Effector memory CD8-positive, alpha-beta T cell (primary cell): ENCODE results near the gene SP100.
"Not testable (repeated sequence)": the region's sequence is repeated elsewhere in the genome, so short reads cannot be mapped to it uniquely, and the experiment has no call there.

Experiments used
- ATAC-seq: fragments of 150-1000 bp; cut with Tn5 transposase; replicated peaks from 2 replicates; pipeline ENCODE4 v1.10.0; 2021; ENCODE audit warnings: mild to moderate bottlenecking, moderate library complexity
- DNase-seq, 3 experiments: peaks; one replicate each; pipeline ENCODE4 v3.0.0; 2021
- H3K27ac Mint-ChIP-seq, 2 donors: one replicate each; pipeline ENCODE4 v1.8.0; 2022; ENCODE audit warnings: mild to moderate bottlenecking in 2 of 2, mixed read lengths in 2 of 2, moderate library complexity in 2 of 2
- H3K27me3 Mint-ChIP-seq, 2 donors: one replicate each; pipeline ENCODE4 v1.8.0; 2022; ENCODE audit warnings: mixed read lengths in 2 of 2
- H3K36me3 Mint-ChIP-seq: one replicate; pipeline ENCODE4 v1.8.0; 2022; ENCODE audit warnings: mild to moderate bottlenecking, moderate library complexity, mixed read lengths; ENCODE audit not compliant: insufficient read depth
- H3K4me1 Mint-ChIP-seq, 2 donors: one replicate each; pipeline ENCODE4 v1.8.0; 2022; ENCODE audit warnings: low read depth in 2 of 2, mixed read lengths in 2 of 2
- H3K4me3 Mint-ChIP-seq, 2 donors: one replicate each; pipeline ENCODE4 v1.8.0; 2022; ENCODE audit warnings: mild to moderate bottlenecking in 2 of 2, mixed read lengths in 2 of 2, moderate library complexity in 2 of 2
- H3K9me3 Mint-ChIP-seq, 2 donors: one replicate each; pipeline ENCODE4 v1.8.0; 2022; ENCODE audit warnings: mixed read lengths in 2 of 2

Gene SP100

DNA sequence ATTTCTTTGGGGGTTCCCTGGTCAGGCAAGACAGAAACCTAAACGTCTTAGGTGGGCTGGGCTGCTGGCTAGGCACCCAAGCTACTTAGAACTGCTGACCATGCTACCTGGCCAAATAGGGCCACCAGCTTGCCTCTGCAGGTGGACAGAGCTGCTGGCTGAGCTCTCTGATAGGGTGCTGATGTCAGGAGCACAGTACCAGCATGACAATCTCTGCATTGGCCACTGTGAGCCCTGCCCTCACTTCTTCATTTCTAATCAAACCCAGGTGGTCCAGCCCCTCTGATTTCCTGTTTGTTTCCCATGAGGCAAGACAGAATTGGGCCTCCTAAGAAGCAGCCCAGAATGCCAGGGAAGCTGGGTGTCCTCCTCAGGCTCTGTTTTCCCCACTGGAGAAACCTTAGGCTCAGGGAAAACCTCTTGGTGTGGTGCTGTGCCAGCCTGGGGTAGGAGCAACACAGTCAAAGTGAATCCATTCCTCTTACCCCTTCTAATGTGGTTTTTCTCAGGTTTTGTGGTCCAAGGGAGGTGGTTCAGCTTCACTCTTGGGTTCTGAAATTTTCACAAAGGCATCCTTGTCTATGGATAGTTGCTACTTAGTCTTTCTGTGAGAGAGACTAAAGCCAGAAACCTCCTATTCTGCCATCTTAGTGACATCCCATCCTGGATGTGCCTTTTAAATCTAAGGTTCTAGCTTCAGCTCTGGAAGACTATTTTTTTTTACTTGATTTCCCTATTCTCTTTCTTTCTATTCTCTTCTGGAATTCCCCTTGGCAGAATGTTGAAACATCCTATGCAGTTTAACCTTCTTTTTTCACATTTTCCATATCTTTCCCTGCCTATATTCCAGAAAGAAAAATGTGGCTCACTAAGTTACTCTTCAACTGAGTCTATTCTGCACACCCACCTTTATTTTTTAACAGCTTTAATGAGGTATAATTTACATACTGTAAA lies 15.2 kb downstream of the SP100 start:
- DNase-seq (no peak), ATAC-seq (peak; percentile 71)
- Mint-ChIP-seq H3K4me1 (peaks cover 39 to 66% of the 10 kb centered on the region in 2 donors), H3K4me3 (peak overlapping the region; percentile 53 to 56), H3K27ac (peak overlapping the region; percentile 68 to 75), H3K9me3 (peaks cover 0 to 2% of the 10 kb centered on the region in 2 donors), H3K36me3 (peaks cover 37% of the 10 kb centered on the region), H3K27me3 (no peaks in the 10 kb centered on the region)

DNA sequence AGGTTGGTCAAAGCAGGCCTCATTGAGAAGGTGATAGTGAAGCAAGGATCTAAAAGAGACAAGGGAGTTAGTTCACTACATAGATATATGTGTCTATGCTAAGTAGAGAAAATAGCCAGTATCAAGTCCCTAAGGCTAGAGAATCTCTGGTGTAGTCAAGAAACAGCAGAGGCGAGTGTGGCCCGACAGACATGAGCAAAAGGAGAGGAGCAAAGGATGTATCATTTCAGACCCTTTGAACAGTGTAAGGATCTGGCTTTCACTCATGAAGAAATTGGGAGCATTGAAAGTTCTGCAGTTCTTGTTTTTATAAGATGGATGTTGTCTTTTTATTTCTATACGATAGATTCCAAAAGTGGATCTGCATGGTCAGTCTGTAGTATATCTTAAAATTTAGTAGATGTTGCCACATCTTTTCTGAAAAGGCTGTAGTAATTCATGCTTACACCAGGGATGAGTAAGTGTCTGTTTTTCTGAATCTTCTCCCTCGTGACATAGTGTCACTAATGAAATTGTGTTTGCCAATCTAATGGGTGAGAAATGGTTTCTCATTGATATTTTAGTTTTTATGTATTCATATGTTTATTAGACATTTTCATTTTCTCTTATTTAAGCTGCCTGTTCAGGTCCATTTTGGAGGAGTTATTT lies 18.8 kb downstream of the SP100 start:
- H3K4me3 Mint-ChIP-seq: peak overlapping the region in 1 of 2 donors; percentile 15
- peak overlapping the region; percentile 7 to 64 for H3K27ac Mint-ChIP-seq
- no peaks in the 10 kb centered on the region for H3K27me3 Mint-ChIP-seq
- peaks cover 41 to 69% of the 10 kb centered on the region in 2 donors for H3K4me1 Mint-ChIP-seq
- DNase-seq (no peak), ATAC-seq (peak; percentile 26)
- H3K9me3 Mint-ChIP-seq: peaks cover 0 to 2% of the 10 kb centered on the region in 2 donors
- H3K36me3 Mint-ChIP-seq: peaks cover 27% of the 10 kb centered on the region

DNA sequence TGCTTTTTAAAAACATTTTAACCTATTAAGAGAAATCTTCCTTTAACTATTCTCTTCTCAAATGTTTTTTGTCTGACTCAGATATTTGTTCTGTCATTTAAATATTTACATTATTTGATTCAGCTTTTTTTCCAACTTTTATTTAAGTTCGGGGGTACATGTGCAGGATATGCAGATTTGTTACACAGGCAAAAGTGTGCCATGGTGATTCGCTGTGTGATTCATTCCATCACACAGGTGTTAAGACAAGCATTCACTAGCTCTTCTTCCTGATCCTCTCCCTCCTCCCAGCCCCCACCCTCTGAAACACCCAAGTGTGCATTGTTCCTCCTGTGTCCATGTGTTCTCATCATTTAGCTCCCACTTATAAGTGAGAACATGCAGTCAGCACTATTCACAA lies 19.4 kb downstream of the SP100 start:
- H3K4me1 Mint-ChIP-seq: peaks cover 37 to 66% of the 10 kb centered on the region in 2 donors
- peak overlapping the region in 1 of 2 donors; percentile 64 for H3K27ac Mint-ChIP-seq
- H3K9me3 Mint-ChIP-seq: peaks cover 0 to 2% of the 10 kb centered on the region in 2 donors
- DNase-seq: no peak
- no peak for ATAC-seq
- peaks cover 22% of the 10 kb centered on the region for H3K36me3 Mint-ChIP-seq
- no peaks in the 10 kb centered on the region for H3K27me3 Mint-ChIP-seq
- no peak overlapping the region for H3K4me3 Mint-ChIP-seq

DNA sequence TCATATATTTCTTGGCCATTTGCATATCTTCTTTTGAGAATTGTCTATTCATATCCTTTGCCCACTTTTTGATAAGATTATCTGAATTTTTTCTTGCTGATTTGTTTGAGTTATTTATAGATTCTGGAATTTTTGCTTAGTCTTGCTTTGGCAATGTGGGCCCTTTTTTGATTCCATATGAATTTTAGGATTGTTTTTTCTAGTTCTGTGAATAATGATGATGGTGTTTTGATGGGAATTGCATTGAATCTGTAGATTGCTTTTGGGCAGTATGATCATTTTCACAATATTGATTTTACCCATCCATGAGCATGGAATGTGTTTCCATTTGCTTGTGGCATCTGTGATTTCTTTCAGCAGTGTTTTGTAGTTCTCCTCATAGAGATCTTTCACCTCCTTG lies 23.1 kb downstream of the SP100 start:
- peak overlapping the region; percentile 56 to 70 for H3K4me3 Mint-ChIP-seq

GRCh38 chr2:230439590-230439989 lies 23.6 kb downstream of the SP100 start:
- Mint-ChIP-seq H3K27ac (peak overlapping the region; percentile 89), H3K4me1 (peaks cover 32 to 59% of the 10 kb centered on the region in 2 donors), H3K9me3 (peaks cover 0 to 2% of the 10 kb centered on the region in 2 donors), H3K27me3 (no peaks in the 10 kb centered on the region), H3K36me3 (peaks cover 47% of the 10 kb centered on the region), H3K4me3 (peak overlapping the region; percentile 56 to 70)
- no peak for ATAC-seq
- no peak for DNase-seq

More for the DNA sequence above, 23.1 kb downstream of the SP100 start:
- H3K9me3 Mint-ChIP-seq, ATAC-seq, DNase-seq, H3K27me3 Mint-ChIP-seq: not testable (repeated sequence)
- Mint-ChIP-seq H3K4me1 (peaks cover 35 to 61% of the 10 kb centered on the region in 2 donors), H3K27ac (peak overlapping the region; percentile 89), H3K36me3 (peaks cover 42% of the 10 kb centered on the region)

GRCh38 chr2:230441227-230441897 lies 25.4 kb downstream of the SP100 start:
- Mint-ChIP-seq H3K27me3 (no peaks in the 10 kb centered on the region), H3K27ac (peak overlapping the region; percentile 21 to 78), H3K4me1 (peaks cover 31 to 47% of the 10 kb centered on the region in 2 donors), H3K36me3 (peaks cover 62% of the 10 kb centered on the region), H3K9me3 (peaks cover 0 to 1% of the 10 kb centered on the region in 2 donors), H3K4me3 (peak overlapping the region; percentile 22 to 56)
- ATAC-seq (peak; percentile 97), DNase-seq (peak; percentile 27 to 45 (median 35))

GRCh38 chr2:230443541-230443940 lies 27.5 kb downstream of the SP100 start:
- Mint-ChIP-seq H3K4me3 (no peak overlapping the region), H3K27ac (peak overlapping the region in 1 of 2 donors; percentile 78), H3K36me3 (peaks cover 71% of the 10 kb centered on the region), H3K27me3 (no peaks in the 10 kb centered on the region), H3K4me1 (peaks cover 46 to 59% of the 10 kb centered on the region in 2 donors), H3K9me3 (no peaks in the 10 kb centered on the region)
- DNase-seq (no peak), ATAC-seq (no peak)

GRCh38 chr2:230444832-230445231 lies 28.8 kb downstream of the SP100 start:
- Mint-ChIP-seq H3K27ac (no peak overlapping the region), H3K4me1 (peaks cover 43 to 52% of the 10 kb centered on the region in 2 donors), H3K36me3 (peaks cover 77% of the 10 kb centered on the region), H3K4me3 (no peak overlapping the region), H3K9me3 (no peaks in the 10 kb centered on the region), H3K27me3 (no peaks in the 10 kb centered on the region)
- ATAC-seq: no peak
- no peak for DNase-seq

- no peak for ATAC-seq
- Mint-ChIP-seq H3K4me3 (no peak overlapping the region), H3K27ac (peak overlapping the region; percentile 33 to 86), H3K4me1 (peaks cover 37 to 52% of the 10 kb centered on the region in 2 donors), H3K27me3 (no peaks in the 10 kb centered on the region), H3K9me3 (no peaks in the 10 kb centered on the region), H3K36me3 (peaks cover 82% of the 10 kb centered on the region)
- no peak for DNase-seq
Measured at GRCh38 chr2:230447036-230447435, 31.0 kb downstream of the SP100 start.

DNA sequence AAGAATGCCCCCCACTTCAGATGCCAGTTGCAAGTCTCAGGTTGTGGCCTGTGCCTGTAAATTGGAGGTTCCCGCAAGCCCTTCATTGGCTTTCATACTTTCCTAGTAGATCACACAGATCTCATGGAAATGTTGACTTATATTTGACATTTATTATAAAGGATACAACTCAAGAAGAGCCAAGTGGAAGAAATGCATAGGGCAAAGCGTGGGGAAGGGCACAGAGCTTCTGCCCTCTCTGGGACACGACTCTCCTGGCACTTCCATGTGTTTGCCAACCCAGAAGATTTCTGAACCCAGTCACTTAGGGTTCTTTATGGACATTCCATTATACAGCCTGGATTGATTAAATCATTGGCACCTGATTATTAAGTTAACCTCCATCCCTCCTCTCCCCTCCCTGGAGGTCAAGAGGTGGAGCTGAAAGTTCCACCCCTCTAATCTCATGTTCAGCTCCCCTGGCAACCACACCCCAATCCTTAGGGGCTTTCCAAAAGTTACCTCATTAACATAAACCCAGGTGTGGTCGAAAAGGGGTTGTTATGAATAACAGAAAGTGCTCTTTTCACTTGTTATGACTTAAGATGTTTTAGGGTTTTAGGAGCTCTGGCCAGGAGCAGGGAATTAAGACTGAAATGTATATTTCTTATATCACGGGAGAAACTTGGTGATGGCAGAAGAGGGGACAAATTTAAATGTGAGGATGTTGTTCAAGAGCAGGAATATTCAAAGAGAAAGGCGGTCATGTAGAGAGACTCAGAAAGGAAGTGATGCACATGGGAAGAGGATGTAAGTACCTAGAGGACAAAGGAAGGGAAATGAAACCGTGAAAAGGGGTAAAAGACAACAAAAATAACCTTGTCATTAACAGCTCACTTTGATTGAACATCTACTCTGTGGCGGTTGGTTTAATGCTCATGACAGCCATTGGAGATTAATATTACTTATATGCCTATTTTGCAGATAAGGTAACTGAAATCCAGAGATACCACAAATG lies 31.8 kb downstream of the SP100 start:
- Mint-ChIP-seq H3K4me1 (peaks cover 35 to 50% of the 10 kb centered on the region in 2 donors), H3K4me3 (peak overlapping the region; percentile 0 to 51), H3K27ac (peak overlapping the region; percentile 33 to 86), H3K27me3 (no peaks in the 10 kb centered on the region), H3K9me3 (no peaks in the 10 kb centered on the region), H3K36me3 (peaks cover 83% of the 10 kb centered on the region)
- DNase-seq: no peak
- ATAC-seq: peak; percentile 85

DNA sequence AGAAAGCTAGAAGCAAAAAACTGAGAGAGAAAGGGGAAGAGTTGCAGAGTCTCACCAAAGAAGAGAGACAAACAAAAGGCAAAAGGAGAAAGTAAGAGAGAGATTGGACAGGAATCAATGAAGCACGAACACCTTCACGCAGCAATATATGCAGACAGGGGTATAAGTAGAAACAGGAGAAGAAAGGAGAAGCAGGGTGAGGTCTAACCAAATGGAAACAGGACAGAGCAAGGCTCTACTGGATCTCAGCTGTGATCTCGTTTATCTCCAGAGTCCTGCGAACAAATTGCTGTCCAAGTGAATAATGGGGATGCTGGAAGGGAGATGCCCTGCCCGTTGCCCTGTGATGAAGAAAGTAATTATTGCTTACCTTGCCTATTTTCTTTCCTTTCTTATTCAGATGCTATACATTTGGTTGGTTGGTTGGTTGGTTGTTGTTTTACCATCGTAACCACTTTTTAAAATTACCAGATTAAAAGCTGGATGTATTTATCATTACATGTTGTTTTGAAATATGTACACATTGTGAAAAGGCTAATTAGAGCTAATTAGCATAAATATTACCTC lies 34.0 kb downstream of the SP100 start:
- ATAC-seq: no peak
- no peak overlapping the region for H3K27ac Mint-ChIP-seq
- H3K4me3 Mint-ChIP-seq: no peak overlapping the region
- no peak for DNase-seq
- peaks cover 38 to 66% of the 10 kb centered on the region in 2 donors for H3K4me1 Mint-ChIP-seq
- H3K27me3 Mint-ChIP-seq: no peaks in the 10 kb centered on the region
- H3K36me3 Mint-ChIP-seq: peaks cover 79% of the 10 kb centered on the region
- no peaks in the 10 kb centered on the region for H3K9me3 Mint-ChIP-seq

GRCh38 chr2:230453006-230453405 lies 37.0 kb downstream of the SP100 start:
- no peaks in the 10 kb centered on the region for H3K27me3 Mint-ChIP-seq
- H3K36me3 Mint-ChIP-seq: peaks cover 76% of the 10 kb centered on the region
- H3K4me1 Mint-ChIP-seq: peaks cover 34 to 77% of the 10 kb centered on the region in 2 donors
- DNase-seq: no peak
- no peak overlapping the region for H3K4me3 Mint-ChIP-seq
- no peak overlapping the region for H3K27ac Mint-ChIP-seq
- ATAC-seq: no peak
- peaks cover 0 to 8% of the 10 kb centered on the region in 2 donors for H3K9me3 Mint-ChIP-seq
